Loucy (cell line): ENCODE results near the gene TRAPPC12.

Source experiments
- EZH2phosphoT487 ChIP-seq: fragments of 200-600 bp; IDR thresholded peaks from 2 replicates; pipeline ENCODE4 v1.6.1; 2018; ENCODE audit warnings: antibody characterized with exemption, mild to moderate bottlenecking, moderate library complexity, borderline replicate concordance
- TF ChIP-seq, protein P1 (sequence below): fragments of 200-600 bp; sonication (generic); conservative IDR thresholded peaks from 2 replicates; pipeline ENCODE4 v1.5.1; 2014; ENCODE audit warnings: mild to moderate bottlenecking, antibody characterized with exemption, low read length

DNA sequence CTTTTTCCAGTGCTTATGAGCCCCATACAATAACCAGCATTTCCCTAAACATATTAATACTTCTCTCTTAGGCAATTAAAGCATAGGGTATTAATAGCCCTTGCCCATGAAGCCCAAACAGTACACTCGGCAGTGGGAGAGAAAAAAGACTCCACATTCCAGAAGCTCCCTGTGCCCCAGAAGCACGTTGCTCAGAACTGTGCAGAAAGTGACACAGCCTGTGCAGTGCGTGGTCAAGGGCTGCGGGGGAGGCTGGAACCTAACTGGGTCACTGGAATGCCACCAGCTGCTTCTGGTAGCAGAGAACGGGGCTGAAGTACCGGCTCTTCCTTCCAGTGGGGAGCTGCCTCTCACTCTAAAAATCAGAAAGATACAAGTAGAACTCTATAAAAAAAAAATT lies 34.6 kb upstream of the TRAPPC12 start:
- TF ChIP-seq, protein P1, sequence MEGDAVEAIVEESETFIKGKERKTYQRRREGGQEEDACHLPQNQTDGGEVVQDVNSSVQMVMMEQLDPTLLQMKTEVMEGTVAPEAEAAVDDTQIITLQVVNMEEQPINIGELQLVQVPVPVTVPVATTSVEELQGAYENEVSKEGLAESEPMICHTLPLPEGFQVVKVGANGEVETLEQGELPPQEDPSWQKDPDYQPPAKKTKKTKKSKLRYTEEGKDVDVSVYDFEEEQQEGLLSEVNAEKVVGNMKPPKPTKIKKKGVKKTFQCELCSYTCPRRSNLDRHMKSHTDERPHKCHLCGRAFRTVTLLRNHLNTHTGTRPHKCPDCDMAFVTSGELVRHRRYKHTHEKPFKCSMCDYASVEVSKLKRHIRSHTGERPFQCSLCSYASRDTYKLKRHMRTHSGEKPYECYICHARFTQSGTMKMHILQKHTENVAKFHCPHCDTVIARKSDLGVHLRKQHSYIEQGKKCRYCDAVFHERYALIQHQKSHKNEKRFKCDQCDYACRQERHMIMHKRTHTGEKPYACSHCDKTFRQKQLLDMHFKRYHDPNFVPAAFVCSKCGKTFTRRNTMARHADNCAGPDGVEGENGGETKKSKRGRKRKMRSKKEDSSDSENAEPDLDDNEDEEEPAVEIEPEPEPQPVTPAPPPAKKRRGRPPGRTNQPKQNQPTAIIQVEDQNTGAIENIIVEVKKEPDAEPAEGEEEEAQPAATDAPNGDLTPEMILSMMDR, result no peak
- TF ChIP-seq EZH2phosphoT487, result no peak
